Peyer's patch (tissue), 4 donors: ENCODE data around the gene TFAP2B. TPM values are rescaled to one million over a fixed set of nuclear protein-coding genes. Genes with fewer than 3 reads are reported as not detected.

Experiments used
- DNase-seq, 3 donors: peaks; one replicate each; pipeline ENCODE4 v3.0.0-alpha.2; 2017 to 2019
- H3K27ac ChIP-seq, 4 donors: fragments of 200-600 bp; sonication (generic); one replicate each; pipeline ENCODE4 v1.5.1; 2016 to 2019
- H3K27me3 ChIP-seq, 2 donors: fragments of 200-600 bp; sonication (generic); one replicate each; pipeline ENCODE4 v1.5.1; 2019
- H3K36me3 ChIP-seq, 3 donors: fragments of 200-600 bp; sonication (generic); one replicate each; pipeline ENCODE4 v1.5.1; 2016 to 2019
- H3K4me1 ChIP-seq, 4 donors: fragments of 200-600 bp; sonication (generic); one replicate each; pipeline ENCODE4 v1.5.1; 2016 to 2019
- H3K4me3 ChIP-seq, 4 donors: fragments of 200-600 bp; sonication (generic); 1 replicate in 3 of 4; 2 replicates in 1 of 4; pipeline ENCODE4 v1.5.1; 2016 to 2019; ENCODE audit warnings: mild to moderate bottlenecking in 1 of 4
- H3K9me3 ChIP-seq, 4 donors: fragments of 200-600 bp; sonication (generic); one replicate each; pipeline ENCODE4 v1.5.1; 2016 to 2019; ENCODE audit warnings: mild to moderate bottlenecking in 1 of 4
- CTCF ChIP-seq, 6 experiments: fragments of 450-650 bp in 4 of 6; fragments of 200-600 bp in 2 of 6; sonication (generic) in 1 of 6; IDR thresholded peaks; one replicate each; pipeline ENCODE4 v1.5.1; 2017 to 2019; ENCODE audit warnings: antibody characterized with exemption in 6 of 6, mild to moderate bottlenecking in 3 of 6, moderate library complexity in 1 of 6
- POLR2A ChIP-seq, 2 donors: fragments of 450-650 bp; IDR thresholded peaks; one replicate each; pipeline ENCODE4 v1.5.1; 2017; ENCODE audit warnings: antibody characterized with exemption in 2 of 2, mild to moderate bottlenecking in 2 of 2, moderate library complexity in 2 of 2
- total RNA-seq, 4 donors: library from RNA; depleted of rRNA; stranded (reverse); fragments of >200 nt; gene quantifications; one replicate each; pipeline ENCODE4 v1.1.0, GENCODE V29; 2016

Gene TFAP2B
- total RNA-seq, 4 donors from 2014 or later, result not detected

- no peaks in the 10 kb centered on the region for H3K4me1 ChIP-seq
- TF ChIP-seq POLR2A (IDR thresholded peaks at IDR 0.05) (no peak), CTCF (IDR thresholded peaks at IDR 0.05) (no peak)
- no peak for DNase-seq
- H3K27me3 ChIP-seq, result no peaks in the 10 kb centered on the region
- no peak overlapping the region for H3K27ac ChIP-seq
- H3K4me3 ChIP-seq, result no peak overlapping the region
- H3K36me3 ChIP-seq, result no peaks in the 10 kb centered on the region
- H3K9me3 ChIP-seq, result no peaks in the 10 kb centered on the region
Measured at GRCh38 chr6:50795574-50795973, 23.1 kb upstream of the TFAP2B start.

GRCh38 chr6:50804283-50804682, 14.4 kb upstream of the TFAP2B start:
- Histone ChIP-seq H3K36me3 (no peaks in the 10 kb centered on the region), H3K27me3 (no peaks in the 10 kb centered on the region), H3K4me1 (no peaks in the 10 kb centered on the region), H3K27ac (no peak overlapping the region), H3K4me3 (no peak overlapping the region), H3K9me3 (no peaks in the 10 kb centered on the region)
- no peak for DNase-seq
- TF ChIP-seq POLR2A (IDR thresholded peaks at IDR 0.05) (no peak), CTCF (IDR thresholded peaks at IDR 0.05) (no peak)

- Histone ChIP-seq H3K4me3 (no peak overlapping the region), H3K9me3 (no peaks in the 10 kb centered on the region), H3K27me3 (no peaks in the 10 kb centered on the region), H3K36me3 (no peaks in the 10 kb centered on the region), H3K27ac (no peak overlapping the region), H3K4me1 (no peaks in the 10 kb centered on the region)
- TF ChIP-seq CTCF (IDR thresholded peaks at IDR 0.05), result no peak
- no peak for TF ChIP-seq POLR2A (IDR thresholded peaks at IDR 0.05)
- no peak for DNase-seq
Measured at GRCh38 chr6:50807035-50807434, 11.6 kb upstream of the TFAP2B start.

- H3K9me3 ChIP-seq, result no peaks in the 10 kb centered on the region
- TF ChIP-seq POLR2A (IDR thresholded peaks at IDR 0.05), result no peak
- peak in 2 of 6 experiments; percentile 21 to 22 for TF ChIP-seq CTCF (IDR thresholded peaks at IDR 0.05)
- peaks cover 0 to 12% of the 10 kb centered on the region in 2 donors for H3K27me3 ChIP-seq
- no peak overlapping the region for H3K27ac ChIP-seq
- peak overlapping the region; percentile 22 to 54 (median 37) for H3K4me3 ChIP-seq
- DNase-seq, result no peak
- H3K4me1 ChIP-seq, result peaks cover 0 to 5% (median 0%) of the 10 kb centered on the region in 4 donors
- H3K36me3 ChIP-seq, result no peaks in the 10 kb centered on the region
Measured at GRCh38 chr6:50815436-50816114, 3.1 kb upstream of the TFAP2B start.

- H3K27ac ChIP-seq, result no peak overlapping the region
- no peaks in the 10 kb centered on the region for H3K36me3 ChIP-seq
- H3K9me3 ChIP-seq, result no peaks in the 10 kb centered on the region
- H3K27me3 ChIP-seq, result peaks cover 0 to 12% of the 10 kb centered on the region in 2 donors
- H3K4me1 ChIP-seq, result peaks cover 0 to 5% (median 0%) of the 10 kb centered on the region in 4 donors
- H3K4me3 ChIP-seq, result peak overlapping the region; percentile 22 to 54 (median 37)
- TF ChIP-seq POLR2A (IDR thresholded peaks at IDR 0.05) (no peak), CTCF (IDR thresholded peaks at IDR 0.05) (peak; percentile 12 to 76 (median 72))
- peak; percentile 41 to 86 (median 64) for DNase-seq
Measured at GRCh38 chr6:50816115-50816675, 2.5 kb upstream of the TFAP2B start.
